HG02610 (cell line): ENCODE data around the gene ITGB1BP2.
"Not testable (repeated sequence)": the region's sequence is repeated elsewhere in the genome, so short reads cannot be mapped to it uniquely, and the experiment has no call there.

Source experiments
- ATAC-seq: cut with Tn5 transposase; IDR thresholded peaks from one replicate; pipeline ENCODE4 v1.9.1; 2021; ENCODE audit warnings: mild to moderate bottlenecking, moderate library complexity; ENCODE audit not compliant: unreplicated experiment

The ITGB1BP2 gene

DNA sequence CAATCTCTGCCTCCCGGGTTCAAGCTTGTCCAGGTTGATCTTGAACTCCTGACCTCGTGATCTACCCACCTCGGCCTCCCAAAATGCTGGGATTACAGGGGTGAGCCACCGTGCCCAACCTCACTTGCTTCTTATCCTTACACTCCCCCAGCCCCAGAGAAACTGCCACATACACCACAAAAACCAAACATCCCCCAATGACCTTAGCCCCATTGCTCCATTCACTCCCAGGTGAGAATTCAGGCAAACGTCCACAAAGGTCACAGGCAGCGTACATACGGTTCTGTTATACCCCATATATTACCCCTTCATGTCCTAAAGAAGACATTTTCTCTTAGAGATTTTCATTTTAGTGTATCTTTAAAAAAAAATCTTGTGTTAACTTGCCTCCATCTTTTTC lies 1.1 kb upstream of the ITGB1BP2 start:
- ATAC-seq, result not testable (repeated sequence)

DNA sequence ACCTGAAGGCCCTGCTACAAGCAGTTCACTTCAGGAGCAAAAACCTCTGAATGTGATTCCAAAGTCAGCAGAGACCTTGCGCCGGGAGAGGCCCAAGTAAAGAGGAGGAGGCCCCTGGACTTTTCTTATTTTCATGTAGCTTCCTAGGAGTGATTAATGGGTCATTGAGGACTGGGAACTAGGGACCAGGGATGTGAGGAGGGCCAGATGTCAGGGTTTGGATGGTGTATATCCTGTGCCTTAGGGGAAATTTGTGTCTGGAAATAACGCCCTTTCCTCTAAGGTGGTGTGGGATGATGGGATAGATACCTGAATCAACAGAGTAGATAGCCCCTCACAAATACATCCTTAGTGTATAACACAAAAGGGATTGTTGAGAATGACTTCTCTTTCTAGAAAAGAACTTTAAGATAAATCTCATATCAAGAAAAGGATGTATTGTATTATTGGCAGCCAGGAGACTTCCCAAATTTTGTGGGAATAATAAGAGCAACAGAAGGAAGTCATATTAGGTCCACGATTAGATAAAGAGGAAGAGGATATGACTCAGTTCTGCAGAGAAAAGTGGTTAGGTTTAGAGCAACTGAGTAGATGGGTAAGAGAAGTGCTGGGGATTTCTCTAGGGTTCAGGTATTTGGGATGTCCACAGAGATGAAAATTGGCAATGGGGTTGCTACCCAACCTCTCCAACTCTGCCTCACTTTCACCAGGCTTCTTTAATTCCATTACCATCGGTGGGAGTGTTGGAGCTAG lies 1.1 kb downstream of the ITGB1BP2 start:
- ATAC-seq, result no peak

DNA sequence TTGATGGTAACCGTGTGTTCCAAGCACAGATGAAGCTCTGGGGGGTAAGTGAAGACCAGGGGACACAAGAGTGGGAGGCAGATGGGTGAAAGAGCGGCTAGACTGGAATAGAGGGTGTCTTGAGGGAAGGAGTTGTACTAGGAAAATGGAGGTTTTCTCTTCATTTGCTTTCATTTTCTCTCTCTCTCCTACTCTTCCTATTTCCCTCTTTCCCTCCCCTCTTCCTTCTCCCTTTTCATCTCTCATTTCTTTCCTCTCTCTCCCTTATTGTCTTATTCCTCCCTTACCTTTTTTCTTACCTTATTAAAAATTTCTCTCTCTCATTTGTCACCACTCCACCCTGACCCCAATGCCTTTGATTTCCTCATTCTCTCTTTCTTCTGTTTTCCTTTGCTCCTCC lies 3.0 kb downstream of the ITGB1BP2 start:
- no peak for ATAC-seq

DNA sequence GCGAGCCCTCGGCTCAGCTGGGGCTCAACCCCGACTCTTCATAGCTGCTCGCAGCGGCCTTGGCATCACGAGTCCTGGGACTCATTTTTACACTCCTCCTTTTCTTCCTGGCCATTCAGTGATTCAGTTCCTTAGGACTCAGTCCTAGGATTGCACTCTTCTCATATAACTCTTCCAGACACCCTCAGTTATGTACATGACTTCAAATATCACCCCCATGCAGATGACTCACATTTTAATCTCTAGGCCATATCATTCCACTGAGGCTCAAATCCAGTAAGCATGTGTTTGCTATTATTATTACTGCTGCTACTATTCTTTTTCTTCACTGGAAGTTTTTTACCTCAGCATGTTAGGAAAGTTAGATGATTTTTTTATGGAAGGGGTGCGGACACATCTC lies 14.4 kb downstream of the ITGB1BP2 start:
- no peak for ATAC-seq

DNA sequence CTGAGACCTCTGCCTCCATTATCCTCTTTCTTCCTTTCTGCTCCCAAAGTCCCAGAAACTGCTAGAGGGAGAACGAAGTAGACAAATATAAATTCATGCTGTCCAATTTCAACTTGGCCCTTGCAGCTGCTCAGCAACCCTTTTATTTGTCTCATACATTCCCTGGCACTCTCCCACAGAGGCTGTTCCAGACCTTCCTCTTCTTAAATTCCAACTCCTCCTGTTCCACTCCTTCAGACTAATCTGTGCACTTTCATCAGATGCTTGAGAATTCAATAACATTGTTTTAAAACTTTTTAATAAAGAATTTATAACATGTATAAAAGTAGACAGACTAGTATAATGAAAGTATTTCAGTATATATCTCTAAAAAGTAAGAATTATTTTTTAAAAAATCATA lies 15.4 kb downstream of the ITGB1BP2 start:
- ATAC-seq, result not testable (repeated sequence)

DNA sequence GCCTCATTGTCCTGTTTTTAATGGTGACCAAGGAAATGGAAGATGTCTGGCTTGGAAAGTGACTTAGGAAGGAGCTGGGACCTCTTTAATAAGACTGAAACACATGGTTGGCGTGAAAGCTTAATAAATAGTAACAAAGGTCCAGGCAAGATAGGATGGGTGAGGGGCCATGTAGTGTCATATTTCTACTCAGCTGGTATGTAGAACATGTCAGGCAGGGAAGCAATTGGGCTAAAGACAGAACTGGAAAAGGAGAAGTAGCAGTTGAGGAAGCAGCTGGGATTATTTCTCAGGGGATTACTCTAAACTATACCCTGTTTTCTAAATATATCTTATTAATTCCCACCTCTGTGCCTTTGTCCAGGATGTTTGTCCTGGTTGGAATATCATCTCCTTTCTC lies 18.6 kb downstream of the ITGB1BP2 start:
- no peak for ATAC-seq

DNA sequence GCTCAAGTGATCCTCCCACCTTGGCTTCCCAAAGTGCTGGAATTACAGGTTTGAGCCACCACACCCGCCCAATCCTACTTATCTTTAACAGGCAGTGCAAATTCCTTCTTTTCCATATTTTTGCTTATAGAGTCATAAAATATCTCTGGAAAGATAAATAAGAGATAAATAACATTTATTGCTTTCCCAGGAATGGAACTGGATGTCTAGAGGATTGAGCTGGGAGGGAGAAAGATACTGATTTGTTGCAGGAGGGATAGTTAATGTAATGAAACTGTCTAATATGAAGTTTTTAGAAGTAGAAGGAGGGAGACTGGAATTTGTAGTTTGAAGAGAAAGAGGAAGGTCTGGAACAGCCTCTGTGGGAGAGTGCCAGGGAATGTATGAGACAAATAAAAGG lies 20.2 kb downstream of the ITGB1BP2 start:
- ATAC-seq, result no peak

DNA sequence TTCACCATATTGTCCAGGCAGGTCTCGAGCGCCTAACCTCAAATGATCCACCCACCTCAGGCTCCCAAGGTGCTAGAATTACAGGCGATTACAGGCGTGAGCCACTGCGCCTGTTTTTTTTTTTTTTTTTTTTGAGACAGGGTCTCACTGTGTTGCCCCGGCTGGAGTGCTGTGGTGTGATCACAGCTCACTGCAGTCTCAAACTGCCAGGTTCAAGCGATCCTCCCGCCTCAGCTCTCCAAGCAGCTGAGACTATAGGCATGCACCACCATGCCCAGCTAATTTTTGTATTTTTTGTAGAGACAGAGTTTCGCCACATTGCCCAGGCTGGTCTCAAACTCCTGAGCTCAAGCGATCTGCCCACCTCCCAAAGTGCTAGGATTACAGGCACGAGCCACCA lies 22.9 kb downstream of the ITGB1BP2 start:
- not testable (repeated sequence) for ATAC-seq

DNA sequence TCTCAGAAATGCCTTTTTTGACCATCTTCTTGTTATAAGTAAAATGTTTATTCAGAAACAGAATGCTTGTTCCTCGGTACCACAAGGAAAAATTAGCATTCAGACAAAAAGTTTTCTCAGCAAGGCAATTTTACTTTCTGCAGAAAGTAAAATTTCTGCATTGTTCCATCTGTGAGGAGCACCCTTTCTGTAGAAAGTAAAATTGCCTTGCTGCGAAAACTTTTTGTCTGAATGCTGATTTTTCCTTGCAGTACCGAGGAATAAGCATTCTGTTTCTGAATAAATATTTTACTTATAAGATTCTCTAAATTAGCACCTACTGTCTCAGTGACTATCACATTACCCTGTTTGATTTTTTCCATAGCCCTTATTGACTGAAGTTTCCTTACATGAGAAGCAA lies 24.8 kb downstream of the ITGB1BP2 start:
- ATAC-seq, result no peak

DNA sequence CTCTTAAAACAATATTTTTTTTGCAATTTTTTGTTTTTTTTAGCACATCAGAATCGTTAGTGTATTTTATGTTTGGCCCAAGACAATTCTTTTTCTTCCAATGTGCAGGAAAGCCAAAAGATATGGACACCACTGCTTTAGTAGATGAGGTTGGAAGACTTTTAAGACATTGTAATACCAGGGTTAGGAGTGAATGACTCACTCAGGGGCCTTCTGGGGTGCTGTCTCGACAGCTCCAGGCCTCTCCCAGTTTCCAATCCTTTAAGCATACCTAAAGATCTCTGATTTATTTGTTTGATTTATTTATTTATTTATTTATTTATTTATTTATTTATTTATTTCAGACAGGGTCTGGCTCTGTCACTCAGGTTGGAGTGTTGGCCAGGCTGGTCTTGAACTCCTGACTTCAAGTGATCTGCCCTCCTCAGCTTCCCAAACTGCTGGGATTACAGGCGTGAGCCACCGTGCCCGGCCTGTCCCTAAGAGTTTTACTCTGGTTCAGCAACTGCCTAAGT lies 47.7 kb downstream of the ITGB1BP2 start:
- ATAC-seq, result not testable (repeated sequence)

DNA sequence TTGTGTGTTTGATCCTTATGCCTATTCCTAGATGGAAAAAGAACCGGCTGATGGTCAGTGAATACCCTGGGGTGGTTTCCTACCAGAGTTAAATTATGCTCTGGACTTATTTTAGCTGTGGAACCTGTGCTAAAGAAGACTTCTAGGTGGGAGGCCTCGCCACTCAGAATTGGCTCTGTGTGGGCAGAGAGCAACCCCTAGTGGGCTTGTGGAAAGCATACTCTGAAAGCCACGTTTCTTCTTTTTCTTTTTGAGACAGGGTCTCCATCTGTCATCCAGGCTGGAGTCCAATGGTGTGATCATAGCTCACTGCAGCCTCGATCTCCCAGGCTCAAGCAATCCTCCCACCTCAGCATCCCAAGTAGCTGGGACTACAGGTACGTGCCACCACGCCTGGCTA lies 48.3 kb downstream of the ITGB1BP2 start:
- ATAC-seq, result not testable (repeated sequence)

DNA sequence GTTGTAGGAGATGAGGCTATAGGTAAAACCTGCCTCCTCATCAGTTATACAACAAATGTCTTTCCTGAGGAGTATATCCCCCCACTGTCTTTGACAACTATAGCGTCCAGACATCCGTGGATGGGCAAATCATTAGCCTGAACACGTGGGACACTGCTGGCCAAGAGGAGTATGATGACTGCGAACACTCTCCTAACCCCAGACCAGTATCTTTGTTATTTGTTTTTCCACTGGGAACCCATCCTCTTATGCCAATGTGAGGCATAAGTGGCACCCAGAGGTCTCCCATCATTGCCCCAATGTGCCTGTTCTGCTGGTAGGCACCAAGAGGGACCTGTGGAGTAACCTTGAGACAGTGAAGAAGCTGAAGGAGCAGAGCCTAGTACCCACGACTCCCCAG lies 50.9 kb downstream of the ITGB1BP2 start:
- ATAC-seq, result not testable (repeated sequence)
